ENCODE data around the gene GRIA3.
"Not testable (repeated sequence)": the region's sequence is repeated elsewhere in the genome, so short reads cannot be mapped to it uniquely, and the experiment has no call there.

Gene GRIA3

DNA sequence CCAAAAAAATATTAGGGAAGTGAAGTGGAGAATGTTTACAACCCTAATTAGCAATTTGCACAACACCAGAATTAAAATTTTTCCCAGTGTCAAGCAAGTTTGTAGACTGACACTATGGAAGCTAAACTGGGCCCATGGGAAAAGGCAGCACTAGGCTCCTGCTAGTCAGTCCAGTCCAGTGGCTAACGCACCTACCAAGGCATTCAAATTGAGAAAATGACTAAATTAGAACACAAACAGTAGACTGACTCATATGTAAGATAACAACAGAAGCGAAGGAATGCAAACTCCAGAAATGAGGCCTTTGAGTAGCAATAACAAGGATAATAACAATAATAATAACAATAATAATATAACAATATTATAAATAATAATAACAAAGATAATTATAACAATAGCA is 90.7 kb downstream of the GRIA3 start:
- DNase-seq (ENCODE audit: low spot score), result no peak

DNA sequence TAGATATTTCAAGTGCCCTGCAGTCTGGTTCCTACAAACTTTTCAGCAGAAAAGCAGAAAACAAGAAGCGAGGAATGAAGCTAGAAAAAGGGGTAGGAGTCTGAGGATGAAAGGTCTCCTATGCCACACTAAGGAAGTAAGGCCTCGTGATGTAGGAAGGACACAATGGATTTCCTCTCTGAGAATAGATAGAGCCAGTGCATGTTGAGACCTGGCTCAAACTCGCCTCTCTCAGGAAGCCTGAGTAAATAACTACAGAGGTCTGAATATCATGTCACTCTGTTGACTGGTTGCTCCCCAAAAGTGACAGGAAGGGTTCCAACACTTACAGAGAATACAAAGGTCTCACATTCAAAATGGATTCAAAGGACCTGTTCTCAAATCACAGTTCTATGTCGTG is 93.3 kb downstream of the GRIA3 start:
- no peak for DNase-seq (ENCODE audit: low spot score)

DNA sequence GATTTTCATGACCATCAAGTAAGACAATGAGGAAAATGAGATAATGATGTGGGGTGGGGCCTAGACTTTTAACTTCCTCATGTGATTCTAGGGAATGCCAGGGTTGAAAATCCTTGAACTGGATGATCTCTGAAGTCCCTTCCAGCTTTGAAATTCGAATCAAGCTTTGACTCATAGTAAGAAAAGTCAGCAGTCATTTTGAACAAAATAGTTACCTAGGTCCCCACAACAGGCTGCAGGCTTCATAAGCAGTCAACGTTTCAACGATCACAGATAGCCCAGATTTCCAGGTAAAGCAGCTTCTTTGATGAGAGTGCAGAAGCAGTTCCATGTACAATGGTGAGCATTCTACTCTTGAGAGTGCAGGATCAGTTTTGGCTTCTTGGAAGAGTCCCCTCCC is 93.7 kb downstream of the GRIA3 start:
- DNase-seq (ENCODE audit: low spot score), result no peak

DNA sequence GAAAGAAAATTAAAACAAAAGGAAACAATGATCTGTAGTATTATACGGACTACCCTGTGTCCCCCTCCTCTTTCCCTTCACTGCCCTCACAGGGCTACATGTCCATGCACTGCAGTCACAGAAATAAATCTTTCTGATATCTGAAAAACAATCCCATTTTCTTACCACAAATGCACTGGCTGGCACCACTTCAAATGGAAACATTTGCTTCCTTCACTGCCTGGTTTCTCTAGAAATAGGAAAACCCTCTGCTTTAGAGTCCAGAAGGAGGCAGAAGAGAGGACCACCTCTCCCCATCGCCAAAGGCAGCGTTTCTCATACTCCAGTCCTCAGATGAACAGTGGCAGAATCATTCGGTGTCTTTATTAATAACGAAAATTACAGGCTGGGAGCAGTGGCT is 98.2 kb downstream of the GRIA3 start:
- DNase-seq (ENCODE audit: low spot score), result no peak

DNA sequence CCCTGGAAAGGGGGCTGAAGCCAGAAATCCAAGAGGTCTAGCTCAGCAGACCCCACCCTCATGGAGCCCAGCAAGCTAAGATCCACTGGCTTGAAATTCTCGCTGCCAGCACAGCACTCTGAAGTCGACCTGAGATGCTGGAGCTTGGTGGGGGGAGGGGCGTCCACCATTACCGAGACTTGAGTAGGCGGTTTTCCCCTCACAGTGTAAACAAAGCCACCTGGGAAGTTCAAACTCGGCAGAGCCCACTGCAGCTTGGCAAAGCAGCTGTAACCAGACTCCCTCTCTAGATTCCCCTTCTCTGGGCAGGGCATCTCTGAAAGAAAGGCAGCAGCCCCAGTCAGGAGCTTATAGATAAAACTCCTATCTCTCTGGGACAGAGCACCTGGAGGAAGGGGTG is 99.3 kb downstream of the GRIA3 start:
- DNase-seq (ENCODE audit: low spot score), result not testable (repeated sequence)

DNA sequence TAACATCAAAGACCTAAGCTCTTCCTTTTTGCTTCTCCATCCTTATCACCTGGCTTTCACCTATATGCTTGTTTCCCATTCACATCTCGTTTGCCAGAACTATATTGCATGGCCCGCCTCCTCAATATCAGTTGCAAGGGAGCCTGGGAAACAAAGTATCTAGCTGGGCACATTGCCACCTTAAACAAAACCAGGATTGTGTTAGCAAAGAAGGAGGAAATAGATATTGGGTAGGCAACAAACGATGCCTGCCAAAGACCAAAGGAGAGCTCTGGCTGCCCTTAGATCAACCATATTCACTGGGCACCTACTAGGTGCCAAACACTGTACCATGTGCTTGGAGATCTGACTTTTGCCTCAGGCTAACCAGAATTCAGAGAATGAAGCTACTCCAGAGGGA is 107.5 kb downstream of the GRIA3 start:
- DNase-seq (ENCODE audit: low spot score), result no peak

DNA sequence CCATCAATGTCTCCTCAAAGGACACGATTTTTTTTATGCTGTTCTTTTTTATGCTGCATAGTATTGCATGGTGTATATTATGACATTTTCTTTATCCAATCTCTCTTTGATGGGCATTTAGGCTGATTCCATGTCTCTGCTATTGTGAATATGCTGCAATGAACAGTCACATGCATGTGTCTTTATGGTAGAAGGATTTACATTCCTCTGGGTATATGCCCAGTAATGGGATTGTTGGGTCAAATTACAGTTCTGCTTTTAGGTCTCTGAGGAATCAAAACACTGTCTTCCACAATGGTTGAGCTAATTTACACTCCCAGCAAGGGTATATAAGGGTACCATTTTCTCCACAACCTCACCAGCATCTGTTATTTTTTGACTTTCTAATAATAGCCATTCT is 113.9 kb downstream of the GRIA3 start:
- no peak for DNase-seq (ENCODE audit: low spot score)

DNA sequence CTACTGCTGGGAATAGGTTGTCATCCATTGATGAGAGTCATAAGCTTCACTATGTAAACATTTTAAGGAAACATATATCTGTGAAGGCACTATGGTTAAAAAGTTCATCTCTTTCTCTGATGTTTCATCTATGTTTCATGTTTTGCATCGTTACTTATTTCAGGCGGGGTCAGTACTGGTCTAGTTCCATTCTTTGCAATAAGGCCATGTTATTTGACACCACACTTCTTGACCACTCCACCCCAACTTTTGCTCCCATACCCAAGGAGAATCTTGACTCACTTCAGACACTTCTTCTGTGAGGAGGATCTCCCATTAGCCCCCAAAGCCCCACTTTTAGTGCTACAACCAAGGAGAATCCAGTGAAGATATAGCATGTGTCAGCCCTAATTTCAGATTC is 119.4 kb downstream of the GRIA3 start:
- no peak for DNase-seq (ENCODE audit: low spot score)

DNA sequence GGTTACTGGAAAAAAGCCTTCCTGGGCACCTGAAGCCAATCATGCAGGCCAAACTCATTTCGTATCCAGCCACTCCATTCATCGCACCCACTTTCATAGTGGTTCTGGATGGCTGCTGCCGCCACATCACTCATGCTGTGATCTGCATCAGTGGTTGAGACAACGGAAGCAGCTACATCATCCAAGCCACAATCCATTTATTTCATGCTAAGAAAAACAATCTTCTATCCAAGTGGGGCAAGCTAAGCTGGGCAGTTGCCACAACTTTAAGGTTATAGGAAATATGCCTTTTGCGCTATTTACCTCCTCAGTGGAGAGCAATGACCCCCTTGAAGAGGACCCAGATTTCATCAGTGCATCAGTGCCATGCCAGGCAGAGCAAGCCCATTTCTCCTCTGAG is 124.6 kb downstream of the GRIA3 start:
- no peak for DNase-seq (ENCODE audit: low spot score)

DNA sequence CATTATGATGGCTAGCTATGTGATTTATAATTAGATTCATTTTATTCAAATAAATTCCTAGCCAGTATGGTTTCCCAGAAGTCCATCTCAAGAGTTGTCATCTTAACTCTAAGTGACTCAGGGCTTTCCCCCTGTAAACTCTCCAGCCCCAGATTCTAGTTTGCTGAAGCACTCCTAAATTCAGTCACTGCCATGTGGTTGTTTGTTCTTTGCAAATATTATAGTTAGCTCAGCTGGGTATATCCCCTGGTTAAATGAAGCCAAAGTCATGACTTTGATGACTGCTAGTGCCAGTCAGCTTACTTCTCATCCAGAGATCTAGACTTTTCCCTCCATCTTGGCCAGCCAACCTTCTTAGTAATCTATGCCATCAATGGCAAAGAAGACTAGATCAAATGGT is 126.0 kb downstream of the GRIA3 start:
- no peak for DNase-seq (ENCODE audit: low spot score)

DNA sequence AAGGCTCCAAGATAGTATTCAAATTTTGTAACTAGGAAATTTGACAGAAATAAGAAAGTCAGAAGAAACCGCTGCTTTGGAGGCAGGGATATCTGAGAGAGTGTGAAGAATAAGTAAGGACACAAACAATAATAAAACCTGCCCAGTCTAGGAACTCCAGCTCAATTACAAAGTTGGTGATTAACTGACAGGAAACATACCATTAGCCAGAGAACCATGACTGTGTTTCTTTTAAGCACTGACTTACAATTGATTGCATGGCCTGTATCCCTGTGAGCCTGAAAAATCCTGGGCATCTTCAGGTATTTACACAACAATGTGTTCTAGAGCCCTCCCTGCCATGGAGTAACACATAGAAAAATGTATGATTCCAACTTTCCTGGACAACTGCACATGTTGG is 127.4 kb downstream of the GRIA3 start:
- DNase-seq (ENCODE audit: low spot score), result no peak

DNA sequence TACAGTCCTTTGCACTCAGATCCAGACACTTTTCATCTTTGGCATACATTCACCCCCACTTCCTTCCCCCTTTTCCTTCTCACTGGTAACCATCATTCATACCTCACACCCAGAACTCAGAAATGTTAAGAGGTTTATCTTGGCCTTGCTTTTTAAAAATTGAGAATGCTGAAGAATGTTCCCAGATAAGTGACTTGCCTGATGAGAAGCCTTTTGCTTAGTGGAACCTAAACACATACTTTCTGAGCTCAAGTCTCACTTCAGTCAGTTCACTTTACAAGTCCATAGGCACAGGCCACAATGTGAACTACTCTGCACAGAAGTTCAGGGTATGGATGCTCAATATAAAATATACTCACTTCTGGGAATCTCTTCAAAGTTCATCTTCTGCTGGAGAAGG is 129.4 kb downstream of the GRIA3 start:
- no peak for DNase-seq (ENCODE audit: low spot score)

DNA sequence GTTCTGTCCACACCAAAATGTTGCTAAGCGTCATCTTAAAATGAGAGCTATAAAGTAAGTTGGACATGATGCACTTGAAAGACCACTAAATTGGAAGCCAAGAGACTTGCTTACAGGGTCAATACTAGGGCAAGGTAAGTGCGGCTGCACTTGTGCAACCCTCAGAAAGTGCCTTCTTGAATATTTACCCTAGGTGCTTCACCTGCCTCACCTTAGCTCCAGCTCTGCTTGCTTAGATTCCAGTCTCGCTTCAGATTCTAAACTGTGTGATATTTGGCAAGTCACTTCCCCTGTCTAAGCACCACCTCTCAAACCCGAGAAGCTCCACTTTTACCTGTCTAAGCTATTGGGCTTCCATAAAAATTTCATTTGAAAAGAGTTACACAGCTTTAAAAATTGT is 136.5 kb downstream of the GRIA3 start:
- no peak for DNase-seq (ENCODE audit: low spot score)

DNA sequence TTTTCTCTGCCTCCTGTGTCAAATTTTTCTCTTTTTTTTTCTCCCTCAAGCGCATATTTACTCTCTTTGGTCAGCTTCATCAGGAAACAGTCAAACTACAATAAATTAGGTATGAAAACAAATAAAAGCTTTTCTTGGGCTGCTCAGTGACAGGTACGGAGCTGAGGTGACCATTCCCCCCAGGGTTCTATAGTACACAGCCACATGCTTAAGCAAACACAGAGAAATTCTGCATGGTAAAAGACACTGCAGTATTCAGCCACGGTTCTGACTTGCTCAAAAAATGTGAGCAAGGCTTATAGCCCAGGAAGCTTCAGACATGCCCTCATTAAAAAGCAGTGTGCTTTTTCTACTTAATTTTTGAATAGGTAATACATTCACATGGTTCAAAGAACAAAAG is 138.5 kb downstream of the GRIA3 start:
- no peak for DNase-seq (ENCODE audit: low spot score)

DNA sequence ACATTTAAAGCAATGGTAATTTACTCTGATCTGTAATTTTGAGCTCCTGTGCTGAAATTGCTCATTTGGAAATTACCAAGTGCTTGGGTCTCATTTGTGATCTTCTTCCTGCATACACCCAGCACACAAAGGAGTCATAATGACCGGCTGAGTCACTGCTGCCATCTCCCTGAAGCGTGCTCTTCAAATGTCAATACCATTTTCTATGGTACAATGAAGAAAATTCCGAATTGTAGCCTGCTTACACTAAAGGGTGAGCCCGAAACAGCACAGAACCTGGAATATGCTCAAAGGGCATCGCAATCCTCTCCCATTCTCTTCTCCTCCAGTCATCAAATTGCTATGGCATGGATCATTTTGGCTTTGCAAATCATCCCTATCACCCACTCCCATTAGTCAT is 140.5 kb downstream of the GRIA3 start:
- no peak for DNase-seq (ENCODE audit: low spot score)

DNA sequence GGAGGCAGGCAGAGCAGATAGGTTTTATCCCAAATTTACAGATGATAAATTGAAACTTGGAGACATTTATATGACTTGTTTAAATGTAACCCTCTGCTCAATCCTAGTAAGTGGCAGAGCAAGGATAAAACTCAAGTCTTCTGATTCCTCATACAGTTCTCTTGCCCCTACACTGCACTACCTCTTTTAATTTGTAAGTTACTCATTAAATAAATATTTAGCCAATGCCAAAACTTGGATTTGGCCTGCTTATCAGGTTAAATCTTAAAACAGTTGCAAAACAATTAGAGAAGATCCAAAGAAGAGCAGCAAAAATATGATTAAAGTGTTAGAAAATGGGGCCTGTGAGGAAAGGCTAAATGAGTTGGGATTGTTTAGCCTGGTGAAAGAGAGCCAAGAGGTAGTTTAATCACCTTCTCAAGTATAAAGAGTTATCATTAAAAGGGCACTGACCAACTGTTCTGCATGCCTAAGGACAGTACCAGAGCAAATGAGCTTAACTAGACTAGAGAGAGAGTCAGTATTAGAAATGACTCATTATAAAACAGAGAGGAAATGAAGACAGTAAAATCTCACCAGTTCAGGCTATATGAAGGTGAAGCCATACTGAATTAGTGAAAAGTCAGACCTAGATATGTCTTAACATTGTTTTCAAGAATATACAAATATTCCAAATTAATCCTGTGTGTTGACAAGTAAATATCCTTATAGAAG is 146.3 kb downstream of the GRIA3 start:
- no peak for DNase-seq (ENCODE audit: low spot score)

DNA sequence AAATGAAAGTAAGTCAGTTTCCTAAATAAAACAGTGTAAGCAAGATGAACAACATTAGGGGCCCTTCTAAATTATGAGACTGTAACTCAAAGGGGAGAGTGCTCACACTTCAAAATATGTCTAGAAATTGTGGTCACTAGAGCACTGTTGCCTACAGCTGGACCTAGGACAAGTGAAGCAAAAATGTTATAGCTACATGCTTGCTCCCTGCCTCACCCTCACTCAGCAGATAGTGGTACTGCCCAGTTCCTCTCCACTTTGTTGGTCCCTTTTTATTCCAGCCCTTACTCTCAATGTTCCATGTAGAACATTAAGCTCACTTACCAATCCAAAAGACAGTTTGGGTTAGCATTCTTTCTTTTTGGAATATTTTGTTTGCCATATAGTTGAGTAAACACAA is 147.3 kb downstream of the GRIA3 start:
- no peak for DNase-seq (ENCODE audit: low spot score)

DNA sequence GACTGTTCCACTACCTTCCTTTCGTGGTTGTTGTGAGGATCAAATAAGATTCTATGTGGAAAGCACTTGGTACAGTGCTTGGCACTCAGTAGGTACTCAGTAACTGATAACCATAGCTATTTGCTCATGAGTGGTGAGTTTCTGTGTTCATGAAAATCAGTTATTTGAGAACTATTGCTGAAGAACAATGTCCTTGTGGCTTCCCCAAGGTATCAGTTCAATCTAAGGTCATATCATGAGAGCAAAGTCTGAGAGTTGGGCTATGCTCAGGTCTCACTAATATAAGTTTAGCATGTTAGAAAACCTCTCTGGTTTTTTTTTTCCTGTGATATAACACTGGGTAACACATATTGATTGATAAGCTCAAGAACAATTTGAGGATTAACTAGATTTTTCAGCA is 147.8 kb downstream of the GRIA3 start:
- DNase-seq (ENCODE audit: low spot score), result no peak

DNA sequence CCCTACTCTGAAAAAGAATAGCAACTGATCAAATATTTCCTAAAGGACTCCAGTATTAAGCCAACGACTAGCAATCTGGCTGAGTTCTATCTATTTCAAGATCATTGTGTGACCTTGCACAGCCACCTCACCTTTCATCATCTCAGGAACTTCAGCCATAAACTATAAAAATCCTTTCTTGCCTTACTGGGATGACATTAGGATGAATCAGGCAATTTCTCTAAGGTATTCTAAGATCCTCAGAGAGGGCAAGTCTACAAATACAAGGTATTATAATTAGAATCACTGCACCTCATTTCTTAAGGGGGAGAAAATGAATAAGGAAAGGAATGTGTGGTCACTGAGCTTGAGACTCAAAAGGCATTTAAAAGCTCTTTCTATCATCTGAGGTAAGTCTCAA is 152.6 kb downstream of the GRIA3 start:
- no peak for DNase-seq (ENCODE audit: low spot score)

DNA sequence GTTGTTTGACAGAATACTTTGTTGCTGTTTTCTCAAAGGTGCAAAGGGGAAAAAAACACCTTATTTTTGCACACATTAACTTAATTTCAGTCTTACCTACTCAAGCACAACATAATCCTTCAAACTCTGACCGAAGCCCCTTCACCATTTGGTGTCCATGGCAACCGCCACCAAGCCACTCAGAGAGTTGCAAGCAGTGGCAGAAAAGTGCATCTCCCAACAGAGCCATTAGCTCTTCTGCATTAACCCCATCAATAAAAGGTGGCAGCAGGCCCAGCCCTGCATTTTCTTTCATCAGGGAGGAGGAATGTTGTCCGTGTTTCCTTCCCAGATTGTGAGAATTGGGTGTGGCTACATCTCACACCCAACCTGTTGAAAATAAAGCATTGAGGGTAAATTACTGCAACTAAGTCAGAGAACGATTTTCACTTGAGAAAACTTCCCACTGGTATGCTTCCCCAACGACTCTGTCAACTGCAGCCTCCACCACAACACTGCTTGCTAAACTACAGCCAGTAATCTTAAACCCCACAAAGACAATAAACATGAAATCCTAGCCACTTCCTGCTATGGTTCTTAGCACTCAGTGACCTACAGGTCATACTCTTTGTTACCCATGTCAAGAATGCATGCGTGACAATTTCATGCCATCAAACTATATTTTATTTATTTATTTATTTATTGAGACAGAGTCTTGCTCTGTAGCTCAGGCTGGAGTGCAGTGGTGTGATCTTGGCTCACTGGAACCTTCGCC is 154.0 kb downstream of the GRIA3 start:
- DNase-seq (ENCODE audit: low spot score), result no peak

DNA sequence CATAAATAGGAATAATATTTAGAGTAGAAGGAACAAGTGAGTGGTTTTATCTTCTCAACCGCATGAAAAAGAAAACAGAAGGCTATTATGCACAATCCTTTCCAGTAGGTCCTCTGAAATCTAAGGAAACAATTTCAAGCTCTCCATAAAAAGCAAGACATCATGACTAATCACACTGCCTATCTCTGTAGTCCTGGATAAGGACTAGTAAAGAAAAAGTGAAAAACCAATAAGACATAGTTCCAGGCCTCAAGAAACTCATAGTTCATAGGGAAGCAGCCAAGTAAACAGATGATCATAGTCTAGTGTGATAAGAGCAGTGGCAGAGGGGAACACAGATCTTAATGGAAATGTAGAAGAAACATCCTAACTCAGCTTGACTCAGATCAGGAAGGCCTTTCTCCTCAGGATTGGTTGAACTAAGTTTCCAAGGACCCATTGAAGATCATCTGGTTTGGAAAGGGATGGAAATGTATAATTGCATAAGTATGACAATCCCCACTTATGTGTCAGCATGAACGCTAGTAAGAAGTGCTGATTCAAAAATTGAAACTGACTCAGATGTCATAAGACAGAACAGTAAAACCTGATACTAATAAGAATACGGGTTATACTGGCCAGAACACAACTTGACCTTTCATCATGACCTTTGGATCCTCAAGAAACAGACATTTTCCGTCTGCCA is 155.3 kb downstream of the GRIA3 start:
- no peak for DNase-seq (ENCODE audit: low spot score)

DNA sequence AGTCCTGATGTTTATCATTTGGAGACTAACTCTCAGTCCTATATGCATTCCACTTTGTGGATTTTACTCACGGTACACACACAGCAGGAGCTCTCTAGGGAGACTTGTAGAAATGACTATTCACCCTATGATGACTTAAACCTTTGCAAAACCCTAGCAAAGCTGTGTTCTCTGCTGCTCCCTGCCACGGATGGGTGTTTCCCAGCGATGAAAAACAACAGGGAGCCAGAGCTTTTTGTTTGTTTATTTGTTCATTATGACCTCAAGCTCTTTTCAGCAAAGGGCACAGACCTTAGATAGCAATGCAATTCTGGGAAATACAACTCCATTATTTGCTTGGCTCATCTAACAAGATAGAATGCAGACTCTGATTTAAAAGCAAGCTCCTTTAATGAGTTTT is 156.6 kb downstream of the GRIA3 start:
- no peak for DNase-seq (ENCODE audit: low spot score)

DNA sequence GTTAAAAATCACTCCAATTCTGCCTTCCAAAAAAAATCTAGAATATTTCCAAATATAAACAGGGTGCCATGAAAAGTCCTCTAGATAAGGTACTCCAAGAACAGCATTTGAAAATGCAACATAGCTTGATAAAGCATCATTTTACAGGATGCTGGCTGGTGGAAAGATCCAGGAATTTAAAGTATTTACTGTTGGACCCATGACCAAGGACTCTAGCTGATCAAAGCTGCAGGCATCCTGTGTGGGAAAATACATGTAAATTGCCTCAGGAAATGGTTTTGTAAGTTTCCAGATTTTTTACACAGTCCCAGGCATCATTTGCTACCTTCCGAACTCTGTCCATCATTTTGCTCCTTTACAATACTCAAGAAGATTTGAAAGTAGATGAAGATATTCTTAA is 164.4 kb downstream of the GRIA3 start:
- DNase-seq (ENCODE audit: low spot score), result no peak

Measured in CD4-positive, alpha-beta T cell treated with Interleukin-2 at 100 ng/mL for 4 hours (primary cell).